CD8-positive, alpha-beta memory T cell (primary cell): ENCODE measurements around the gene PTCRA. TPM values are rescaled to one million over a fixed set of nuclear protein-coding genes. Genes with fewer than 3 reads are reported as not detected.

Experiments
- CTCF ChIA-PET: fragments of 350-600 bp; sonication (Branson Sonifier 250); formaldehyde crosslinking; loops from one replicate; lab custom pipeline; 2021; ENCODE audit warnings: antibody characterized with exemption; lab: Charles Lee
- POLR2A ChIA-PET: fragments of 350-600 bp; sonication (Branson Sonifier 250); formaldehyde crosslinking; loops from one replicate; lab custom pipeline; 2021; ENCODE audit warnings: antibody characterized with exemption; lab: Charles Lee
- DNase-seq, 5 donors: peaks; one replicate each; pipeline versions ENCODE4 v3.0.0 to v3.0.0-alpha.2; 2020 to 2022; ENCODE audit warnings: mixed read lengths in 1 of 5
- H3K27ac ChIP-seq: one replicate; pipeline ENCODE4 v1.7.0; 2013; ENCODE audit warnings: low read depth, mild to moderate bottlenecking, low read length, moderate library complexity
- H3K27me3 ChIP-seq: 2 replicates; pipeline ENCODE4 v1.7.0; 2013; ENCODE audit warnings: low read length, mild to moderate bottlenecking; ENCODE audit not compliant: insufficient read depth, poor library complexity, severe bottlenecking
- H3K36me3 ChIP-seq: 2 replicates; pipeline ENCODE4 v1.7.0; 2013; ENCODE audit warnings: mild to moderate bottlenecking, low read length, moderate library complexity; ENCODE audit not compliant: insufficient read depth
- H3K4me1 ChIP-seq: 2 replicates; pipeline ENCODE4 v1.7.0; 2013; ENCODE audit warnings: mild to moderate bottlenecking, low read length, moderate library complexity; ENCODE audit not compliant: insufficient read depth
- H3K4me3 ChIP-seq: 2 replicates; pipeline ENCODE4 v1.7.0; 2013; ENCODE audit warnings: mild to moderate bottlenecking, low read length
- H3K9me3 ChIP-seq: 2 replicates; pipeline ENCODE4 v1.7.0; 2013; ENCODE audit warnings: mild to moderate bottlenecking, low read length
- H3K27ac Mint-ChIP-seq, 8 donors: one replicate each; pipeline ENCODE4 v1.8.0; 2020 to 2021; ENCODE audit warnings: mixed read lengths in 8 of 8, mild to moderate bottlenecking in 6 of 8, inconsistent platforms in 3 of 8, moderate library complexity in 3 of 8
- H3K27me3 Mint-ChIP-seq, 2 donors: one replicate each; pipeline ENCODE4 v1.8.0; 2020 to 2021; ENCODE audit warnings: mixed read lengths in 2 of 2, mild to moderate bottlenecking in 1 of 2, moderate library complexity in 1 of 2
- H3K36me3 Mint-ChIP-seq, 3 donors: one replicate each; pipeline ENCODE4 v1.8.0; 2020 to 2021; ENCODE audit warnings: mixed read lengths in 3 of 3, inconsistent platforms in 1 of 3, mild to moderate bottlenecking in 1 of 3
- H3K4me1 Mint-ChIP-seq, 3 donors: one replicate each; pipeline ENCODE4 v1.8.0; 2020 to 2021; ENCODE audit warnings: mixed read lengths in 3 of 3, inconsistent platforms in 1 of 3, mild to moderate bottlenecking in 1 of 3
- H3K4me3 Mint-ChIP-seq, 7 donors: one replicate each; pipeline ENCODE4 v1.8.0; 2020 to 2021; ENCODE audit warnings: mixed read lengths in 7 of 7, mild to moderate bottlenecking in 6 of 7, moderate library complexity in 4 of 7, inconsistent platforms in 2 of 7
- H3K9me3 Mint-ChIP-seq, 5 donors: one replicate each; pipeline ENCODE4 v1.8.0; 2020 to 2022; ENCODE audit warnings: mixed read lengths in 5 of 5, mild to moderate bottlenecking in 3 of 5, moderate library complexity in 2 of 5, inconsistent platforms in 1 of 5
- polyA plus RNA-seq: library from polyadenylated mRNA; unstranded; fragments of 300-500 nt; fragmentation: Illumina TruSeq; gene quantifications from one replicate; pipeline ENCODE4 v1.2.3, GENCODE V29; 2021
- total RNA-seq, 2 experiments: library from RNA; stranded (reverse); gene quantifications; one replicate each; pipeline ENCODE4 v1.2.3, GENCODE V29; 2021

Gene PTCRA
- total and polyA plus RNA-seq, 3 experiments from 2014 or later, result not detected

- ChIA-PET CTCF (interaction anchor here (0.6 to 3.6 kb wide), 15 partner anchors 8 to 440 kb away, joined by 3 to 21 read pairs (median 3); partner anchors contain the start of genes KLHDC3, PEX6, PPP2R5D and PTCRA), POLR2A (interaction anchor here (0.5 to 2.9 kb wide), 32 partner anchors 14 to 1142 kb away, joined by 3 to 50 read pairs (median 6); partner anchors contain the start of genes BICRAL, CUL7, DNPH1 and KLC4)
- Mint-ChIP-seq H3K9me3 (no peaks in the 10 kb centered on the region), H3K4me1 (peaks cover 46 to 51% (median 50%) of the 10 kb centered on the region in 3 donors), H3K27ac (peak within 1 kb of the TSS; percentile 97 to 100 (median 99)), H3K36me3 (peaks cover 0 to 41% (median 5%) of the 10 kb centered on the region in 3 donors), H3K27me3 (peaks cover 0 to 2% of the 10 kb centered on the region in 2 donors), H3K4me3 (peak within 1 kb of the TSS; percentile 97 to 100 (median 99))
- H3K36me3 ChIP-seq, result peaks cover 1% of the 10 kb centered on the region
- H3K27me3 ChIP-seq, result no peaks in the 10 kb centered on the region
- peak within 1 kb of the TSS; percentile 91 for H3K27ac ChIP-seq
- no peaks in the 10 kb centered on the region for H3K9me3 ChIP-seq
- H3K4me1 ChIP-seq, result peaks cover 45% of the 10 kb centered on the region
- peak within 1 kb of the TSS; percentile 78 for H3K4me3 ChIP-seq
- peak; percentile 90 to 97 (median 95) for DNase-seq
Observed at GRCh38 chr6:42928986-42929820, 13.3 kb downstream of the PTCRA start, which contains the start of gene CNPY3. TSS of gene CNPY3 (plus strand) at chr6:42929480. CDS start at chr6:42929571, 91 bp downstream.

DNA sequence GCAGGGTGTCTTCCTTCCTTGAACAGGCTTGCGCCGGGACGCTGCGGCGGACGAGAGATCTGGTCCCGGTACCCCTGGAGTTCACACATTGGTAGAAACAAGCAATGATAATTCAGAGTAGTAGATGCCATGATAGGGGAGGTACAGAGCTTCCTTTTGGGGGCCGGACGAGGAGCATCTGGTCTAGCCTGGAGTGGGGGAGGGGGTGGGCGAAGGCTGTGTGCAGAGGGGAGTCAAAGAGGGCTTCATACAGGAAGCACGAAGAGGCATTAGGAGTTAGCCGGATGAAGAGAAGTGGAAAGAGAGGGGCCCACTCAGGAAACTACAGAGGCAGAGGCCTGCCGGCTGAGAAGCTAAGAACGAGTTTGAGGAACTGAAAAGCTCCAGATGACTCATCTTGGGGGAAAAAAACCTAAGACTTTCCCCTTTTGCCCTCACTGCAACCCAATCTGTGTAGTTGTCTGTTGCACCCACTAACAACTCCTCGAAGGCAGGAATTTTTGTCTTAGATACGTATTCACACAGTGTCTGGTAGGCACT lies 14.0 kb downstream of the PTCRA start:
- Mint-ChIP-seq H3K4me1 (peaks cover 48 to 56% (median 52%) of the 10 kb centered on the region in 3 donors), H3K27me3 (peaks cover 0 to 2% of the 10 kb centered on the region in 2 donors), H3K4me3 (peak overlapping the region; percentile 97 to 100 (median 99)), H3K36me3 (peaks cover 0 to 47% (median 5%) of the 10 kb centered on the region in 3 donors), H3K9me3 (no peaks in the 10 kb centered on the region), H3K27ac (peak overlapping the region; percentile 97 to 100 (median 99))
- CTCF ChIA-PET, result interaction anchor here (0.6 to 3.6 kb wide), 12 partner anchors 14 to 299 kb away, joined by 3 to 21 read pairs (median 4); partner anchors contain the start of genes DNPH1, PEX6, PPP2R5D and PTCRA
- Histone ChIP-seq H3K9me3 (no peaks in the 10 kb centered on the region), H3K27ac (peak overlapping the region; percentile 91), H3K36me3 (peaks cover 7% of the 10 kb centered on the region), H3K4me1 (peaks cover 45% of the 10 kb centered on the region), H3K27me3 (no peaks in the 10 kb centered on the region), H3K4me3 (peak overlapping the region; percentile 78)
- POLR2A ChIA-PET, result interaction anchor here (0.6 to 2.9 kb wide), 30 partner anchors 15 to 1142 kb away, joined by 3 to 50 read pairs (median 6); partner anchors contain the start of genes BICRAL, CUL7, DNPH1 and KLC4
- DNase-seq, result peak in 3 of 5 donors; percentile 40 to 64 (median 46)

DNA sequence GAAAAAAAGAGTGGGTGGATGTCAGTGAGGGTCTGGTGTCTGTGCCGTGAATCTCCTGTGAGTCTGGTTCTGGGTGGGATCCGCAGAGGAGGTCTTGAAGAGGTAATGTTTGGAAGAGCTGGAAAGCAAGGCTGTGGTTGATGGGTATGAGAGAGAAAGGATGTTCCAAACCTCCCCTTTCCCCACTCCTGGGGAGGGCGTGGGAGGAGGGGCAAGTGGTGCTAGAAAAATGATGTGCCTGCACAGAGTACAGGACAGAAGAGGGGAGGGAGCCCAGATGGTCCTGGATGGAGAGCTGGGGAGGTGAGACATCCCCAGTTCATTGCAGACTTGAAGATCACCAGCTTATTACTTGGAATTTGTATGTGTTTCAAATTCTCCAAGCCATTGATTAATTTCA lies 16.6 kb downstream of the PTCRA start:
- H3K36me3 ChIP-seq, result peaks cover 28% of the 10 kb centered on the region
- peaks cover 45% of the 10 kb centered on the region for H3K4me1 ChIP-seq
- DNase-seq, result no peak
- H3K27ac ChIP-seq, result no peak overlapping the region
- H3K9me3 Mint-ChIP-seq, result no peaks in the 10 kb centered on the region
- peaks cover 0 to 2% of the 10 kb centered on the region in 2 donors for H3K27me3 Mint-ChIP-seq
- POLR2A ChIA-PET, result no interaction called here
- no peaks in the 10 kb centered on the region for H3K9me3 ChIP-seq
- H3K27ac Mint-ChIP-seq, result peak overlapping the region; percentile 84 to 98 (median 94)
- H3K36me3 Mint-ChIP-seq, result peaks cover 4 to 71% (median 15%) of the 10 kb centered on the region in 3 donors
- peak overlapping the region; percentile 13 for H3K4me3 ChIP-seq
- peak overlapping the region; percentile 55 to 84 (median 72) for H3K4me3 Mint-ChIP-seq
- CTCF ChIA-PET, result no interaction called here
- H3K27me3 ChIP-seq, result no peaks in the 10 kb centered on the region
- peaks cover 55 to 72% (median 68%) of the 10 kb centered on the region in 3 donors for H3K4me1 Mint-ChIP-seq

DNA sequence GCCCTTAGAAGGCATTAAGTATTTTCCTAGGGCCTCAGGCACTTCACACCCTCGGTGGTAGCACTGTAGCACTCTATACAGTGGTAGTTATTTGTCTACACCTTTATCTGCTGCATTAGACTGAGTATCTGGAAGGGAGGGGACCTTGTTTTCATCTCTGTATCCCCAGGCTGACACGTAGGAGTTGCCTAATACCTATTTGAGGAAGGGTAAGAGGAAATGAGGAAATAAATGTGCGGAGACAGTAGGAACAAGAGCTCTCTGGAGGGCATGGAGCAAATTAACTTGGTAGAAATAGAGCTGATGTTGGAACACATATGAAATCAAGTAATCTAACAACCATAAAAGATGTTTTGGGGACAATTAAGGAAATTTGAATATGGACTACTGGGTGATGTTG lies 17.4 kb downstream of the PTCRA start:
- Histone ChIP-seq H3K36me3 (peaks cover 35% of the 10 kb centered on the region), H3K9me3 (no peaks in the 10 kb centered on the region), H3K27ac (no peak overlapping the region), H3K27me3 (no peaks in the 10 kb centered on the region), H3K4me1 (peaks cover 42% of the 10 kb centered on the region), H3K4me3 (no peak overlapping the region)
- CTCF ChIA-PET, result no interaction called here
- Mint-ChIP-seq H3K4me1 (peaks cover 57 to 75% (median 72%) of the 10 kb centered on the region in 3 donors), H3K4me3 (peak overlapping the region; percentile 47 to 84 (median 70)), H3K36me3 (peaks cover 8 to 79% (median 19%) of the 10 kb centered on the region in 3 donors), H3K27me3 (peaks cover 0 to 2% of the 10 kb centered on the region in 2 donors), H3K27ac (peak overlapping the region in 7 of 8 donors; percentile 64 to 98 (median 94)), H3K9me3 (no peaks in the 10 kb centered on the region)
- POLR2A ChIA-PET, result interaction anchor here (0.6 kb wide), 1 partner anchor 34 kb away, joined by 3 read pairs; no protein-coding TSS in a partner anchor
- no peak for DNase-seq

DNA sequence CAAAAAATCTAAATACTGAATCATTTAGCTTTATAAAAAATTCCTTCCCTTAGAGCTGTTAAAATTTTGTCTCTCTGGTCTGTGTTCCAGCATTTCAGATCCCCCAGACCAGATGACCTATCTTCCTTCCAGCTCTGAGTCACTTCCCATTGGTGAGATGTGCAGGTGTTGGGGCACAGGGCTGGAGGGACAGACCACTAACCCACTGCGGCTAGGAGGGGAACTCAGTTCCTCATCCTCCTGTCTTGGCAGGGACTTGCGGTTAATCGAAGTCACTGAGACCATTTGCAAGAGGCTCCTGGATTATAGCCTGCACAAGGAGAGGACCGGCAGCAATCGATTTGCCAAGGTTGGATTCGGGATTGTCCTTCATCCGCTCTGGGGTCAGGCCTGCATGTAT lies 19.5 kb downstream of the PTCRA start:
- POLR2A ChIA-PET, result no interaction called here
- CTCF ChIA-PET, result interaction anchor here (0.6 kb wide), 1 partner anchor 42 kb away, joined by 3 read pairs; no protein-coding TSS in a partner anchor
- Histone ChIP-seq H3K27ac (no peak overlapping the region), H3K9me3 (no peaks in the 10 kb centered on the region), H3K4me1 (peaks cover 34% of the 10 kb centered on the region), H3K4me3 (no peak overlapping the region), H3K27me3 (no peaks in the 10 kb centered on the region), H3K36me3 (peaks cover 43% of the 10 kb centered on the region)
- Mint-ChIP-seq H3K4me1 (peaks cover 45 to 65% (median 59%) of the 10 kb centered on the region in 3 donors), H3K27me3 (no peaks in the 10 kb centered on the region), H3K27ac (peak overlapping the region in 4 of 8 donors; percentile 33 to 77 (median 56)), H3K4me3 (no peak overlapping the region), H3K36me3 (peaks cover 8 to 86% (median 18%) of the 10 kb centered on the region in 3 donors), H3K9me3 (no peaks in the 10 kb centered on the region)
- no peak for DNase-seq

- Histone ChIP-seq H3K4me1 (peaks cover 24% of the 10 kb centered on the region), H3K4me3 (no peak overlapping the region), H3K27me3 (no peaks in the 10 kb centered on the region), H3K27ac (no peak overlapping the region), H3K9me3 (no peaks in the 10 kb centered on the region), H3K36me3 (peaks cover 43% of the 10 kb centered on the region)
- Mint-ChIP-seq H3K4me1 (peaks cover 37 to 54% (median 49%) of the 10 kb centered on the region in 3 donors), H3K4me3 (peak overlapping the region in 1 of 7 donors; percentile 40), H3K36me3 (peaks cover 8 to 92% (median 18%) of the 10 kb centered on the region in 3 donors), H3K27me3 (no peaks in the 10 kb centered on the region), H3K27ac (peak overlapping the region in 3 of 8 donors; percentile 21 to 51 (median 40)), H3K9me3 (no peaks in the 10 kb centered on the region)
- POLR2A ChIA-PET, result no interaction called here
- CTCF ChIA-PET, result no interaction called here
- no peak for DNase-seq
Observed at GRCh38 chr6:42936398-42936797, 20.5 kb downstream of the PTCRA start.

DNA sequence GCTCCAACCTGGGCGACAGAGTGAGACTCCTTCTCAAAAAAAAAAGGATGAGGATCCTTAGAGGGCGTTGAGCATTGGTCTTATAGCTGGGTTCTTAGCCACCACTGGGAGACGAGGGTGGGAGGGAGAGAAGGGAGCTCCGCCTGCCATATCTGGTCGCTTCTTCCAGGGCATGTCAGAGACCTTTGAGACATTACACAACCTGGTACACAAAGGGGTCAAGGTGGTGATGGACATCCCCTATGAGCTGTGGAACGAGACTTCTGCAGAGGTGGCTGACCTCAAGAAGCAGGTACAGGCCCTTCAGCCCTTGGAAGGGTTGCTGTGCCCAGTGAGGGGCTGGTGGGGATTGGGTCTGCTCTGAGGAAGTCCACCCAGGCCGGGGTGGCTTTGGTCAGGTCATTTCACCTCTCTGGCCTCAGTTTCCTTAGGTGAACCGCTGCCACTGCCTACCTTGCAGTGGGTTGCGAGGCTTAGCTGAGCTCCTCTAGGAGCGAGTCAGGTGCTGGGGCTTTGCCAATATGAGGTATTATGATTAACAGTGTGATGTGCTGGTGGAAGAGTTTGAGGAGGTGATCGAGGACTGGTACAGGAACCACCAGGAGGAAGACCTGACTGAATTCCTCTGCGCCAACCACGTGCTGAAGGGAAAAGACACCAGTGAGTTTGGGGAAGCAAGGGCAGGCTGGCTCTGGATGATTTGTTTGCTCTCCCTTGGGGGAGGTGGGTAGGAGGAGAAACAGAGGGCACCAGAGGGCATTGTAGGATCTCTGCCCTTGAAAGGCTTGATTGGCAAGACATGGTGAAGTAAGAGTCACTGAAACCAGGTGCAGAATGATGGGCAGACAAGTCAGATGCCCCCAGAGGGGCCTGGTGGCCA lies 21.9 kb downstream of the PTCRA start:
- Histone ChIP-seq H3K9me3 (no peaks in the 10 kb centered on the region), H3K27ac (no peak overlapping the region), H3K4me3 (no peak overlapping the region), H3K27me3 (no peaks in the 10 kb centered on the region), H3K36me3 (peaks cover 43% of the 10 kb centered on the region), H3K4me1 (peaks cover 10% of the 10 kb centered on the region)
- Mint-ChIP-seq H3K27ac (peak overlapping the region in 6 of 8 donors; percentile 36 to 84 (median 74)), H3K4me3 (no peak overlapping the region), H3K36me3 (peaks cover 8 to 88% (median 15%) of the 10 kb centered on the region in 3 donors), H3K9me3 (no peaks in the 10 kb centered on the region), H3K27me3 (no peaks in the 10 kb centered on the region), H3K4me1 (peaks cover 26 to 41% (median 37%) of the 10 kb centered on the region in 3 donors)
- DNase-seq, result no peak
- ChIA-PET CTCF (interaction anchor here (0.7 kb wide), 1 partner anchor 9 kb away, joined by 3 read pairs; the partner anchor contains the start of gene CNPY3), POLR2A (no interaction called here)
